GM19025 (cell line): ENCODE measurements around the gene RALA.

ENCODE experiments used
- ATAC-seq: cut with Tn5 transposase; IDR thresholded peaks from one replicate; pipeline ENCODE4 v1.9.1; 2021; ENCODE audit warnings: mild to moderate bottlenecking, low read depth, moderate library complexity; ENCODE audit not compliant: unreplicated experiment

Gene RALA

GRCh38 chr7:39609935-39610263 lies 13.5 kb upstream of the RALA start:
- ATAC-seq = no peak

- no peak for ATAC-seq
These were observed 9.8 kb upstream of the RALA start for GRCh38 chr7:39613577-39613976.

- ATAC-seq = no peak
These were observed 9.1 kb upstream of the RALA start for GRCh38 chr7:39614299-39614698.

- ATAC-seq = no peak
These were observed 7.9 kb upstream of the RALA start for GRCh38 chr7:39615350-39615975.

GRCh38 chr7:39616138-39616537 lies 7.2 kb upstream of the RALA start:
- ATAC-seq = no peak

- no peak for ATAC-seq
These were observed 6.4 kb upstream of the RALA start for GRCh38 chr7:39617005-39617404.

GRCh38 chr7:39618868-39619267 lies 4.5 kb upstream of the RALA start:
- ATAC-seq = no peak

- no peak for ATAC-seq
These were observed 2.9 kb upstream of the RALA start for GRCh38 chr7:39620486-39620885.

- no peak for ATAC-seq
These were observed 2.1 kb upstream of the RALA start for GRCh38 chr7:39621261-39621660.

- no peak for ATAC-seq
These were observed 1.5 kb upstream of the RALA start for GRCh38 chr7:39621784-39622411.

- ATAC-seq = no peak
These were observed 763 bp upstream of the RALA start for GRCh38 chr7:39622609-39623008.

- ATAC-seq = peak; percentile 44
These were observed 515 bp downstream of the RALA start for GRCh38 chr7:39623732-39624441.

GRCh38 chr7:39624442-39624807 lies 1.1 kb downstream of the RALA start:
- ATAC-seq = no peak

GRCh38 chr7:39624935-39625694 lies 1.7 kb downstream of the RALA start:
- ATAC-seq = no peak

- ATAC-seq = no peak
These were observed 8.4 kb downstream of the RALA start for GRCh38 chr7:39631736-39632308.

GRCh38 chr7:39633563-39634477 lies 10.4 kb downstream of the RALA start:
- ATAC-seq = peak; percentile 36

GRCh38 chr7:39634478-39634805 lies 11.1 kb downstream of the RALA start:
- ATAC-seq = no peak

GRCh38 chr7:39637400-39637799 lies 14.0 kb downstream of the RALA start:
- no peak for ATAC-seq

- no peak for ATAC-seq
These were observed 14.7 kb downstream of the RALA start for GRCh38 chr7:39637963-39638485.

- no peak for ATAC-seq
These were observed 19.5 kb downstream of the RALA start for GRCh38 chr7:39642896-39643295.
